ENCODE results near the gene MXD4. TPM values are rescaled to one million over a fixed set of nuclear protein-coding genes. Genes with fewer than 3 reads are reported as not detected.

Gene MXD4
- total RNA-seq, 4 donors from 2014 or later: 20.4 to 29.4 (median 27.7) TPM

DNA sequence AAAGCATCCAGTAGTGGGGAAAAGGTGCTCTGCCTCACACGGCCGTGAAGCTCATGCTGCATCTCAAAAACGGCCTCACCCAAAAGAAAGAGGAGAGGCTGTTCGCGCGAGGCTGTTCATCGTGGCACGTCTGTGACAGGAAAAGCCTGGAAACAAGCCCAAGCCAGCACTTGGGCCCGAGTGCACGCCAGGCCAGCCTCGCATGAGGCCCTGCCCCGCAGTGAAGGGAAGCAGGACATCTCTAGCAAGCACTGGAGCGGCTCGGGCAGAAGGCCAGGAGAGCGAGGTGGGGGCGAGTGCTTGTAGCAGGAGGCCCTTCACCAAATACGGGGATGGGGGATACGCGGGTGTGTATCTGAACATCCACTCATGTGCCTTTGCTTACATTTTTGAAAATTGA, 39.9 kb upstream of the MXD4 start:
- in situ Hi-C loops (cut with MboI; ENCODE audit: low sequenced_read_pairs in 4 of 4): no loop called here
- H3K27me3 ChIP-seq: no peaks in the 10 kb centered on the region
- DNase-seq: no peak

DNA sequence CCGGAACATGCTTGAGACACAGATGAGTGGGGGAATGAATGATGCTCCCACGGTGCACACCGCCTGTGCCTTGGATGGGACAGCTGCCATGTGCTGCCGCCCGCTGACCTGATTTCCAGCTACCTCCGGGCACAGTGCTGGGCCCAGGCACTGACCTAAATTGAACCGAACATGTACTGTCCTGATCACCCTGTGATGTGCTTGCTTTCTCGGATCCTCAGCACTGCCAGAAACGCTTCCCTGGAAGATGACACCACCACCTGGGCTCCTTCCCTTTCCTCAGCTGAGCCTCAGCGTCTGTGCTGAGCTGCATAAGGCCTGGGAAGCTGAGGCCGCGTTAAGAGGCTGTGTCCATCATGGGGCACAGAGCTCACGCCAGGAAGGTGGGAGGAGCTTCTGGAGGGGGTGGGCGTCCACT, 39.3 kb upstream of the MXD4 start:
- peak in 1 of 2 donors; percentile 86 for ATAC-seq
- no peak for DNase-seq
- Histone ChIP-seq H3K36me3 (no peaks in the 10 kb centered on the region), H3K27ac (no peak overlapping the region), H3K4me3 (no peak overlapping the region), H3K27me3 (no peaks in the 10 kb centered on the region), H3K9me3 (no peaks in the 10 kb centered on the region), H3K4me1 (no peaks in the 10 kb centered on the region)
- intact Hi-C loops (cut with DNase I; ENCODE audit: low total_unique reads) (no loop called here), in situ Hi-C loops (cut with MboI; ENCODE audit: low sequenced_read_pairs in 4 of 4) (no loop called here)
- no peak for TF ChIP-seq CTCF (IDR thresholded peaks at IDR 0.05 in 4 of 5, conservative IDR thresholded peaks at IDR 0.05 in 1 of 5)

More for the DNA sequence above, 39.9 kb upstream of the MXD4 start:
- no peak overlapping the region for H3K27ac ChIP-seq
- intact Hi-C loops (cut with DNase I; ENCODE audit: low total_unique reads): no loop called here
- no peak overlapping the region for H3K4me3 ChIP-seq
- no peaks in the 10 kb centered on the region for H3K36me3 ChIP-seq
- no peaks in the 10 kb centered on the region for H3K4me1 ChIP-seq
- no peaks in the 10 kb centered on the region for H3K9me3 ChIP-seq
- TF ChIP-seq POLR2A (IDR thresholded peaks at IDR 0.05): no peak
- no peak for TF ChIP-seq CTCF (IDR thresholded peaks at IDR 0.05 in 4 of 5, conservative IDR thresholded peaks at IDR 0.05 in 1 of 5)
- ATAC-seq: no peak

DNA sequence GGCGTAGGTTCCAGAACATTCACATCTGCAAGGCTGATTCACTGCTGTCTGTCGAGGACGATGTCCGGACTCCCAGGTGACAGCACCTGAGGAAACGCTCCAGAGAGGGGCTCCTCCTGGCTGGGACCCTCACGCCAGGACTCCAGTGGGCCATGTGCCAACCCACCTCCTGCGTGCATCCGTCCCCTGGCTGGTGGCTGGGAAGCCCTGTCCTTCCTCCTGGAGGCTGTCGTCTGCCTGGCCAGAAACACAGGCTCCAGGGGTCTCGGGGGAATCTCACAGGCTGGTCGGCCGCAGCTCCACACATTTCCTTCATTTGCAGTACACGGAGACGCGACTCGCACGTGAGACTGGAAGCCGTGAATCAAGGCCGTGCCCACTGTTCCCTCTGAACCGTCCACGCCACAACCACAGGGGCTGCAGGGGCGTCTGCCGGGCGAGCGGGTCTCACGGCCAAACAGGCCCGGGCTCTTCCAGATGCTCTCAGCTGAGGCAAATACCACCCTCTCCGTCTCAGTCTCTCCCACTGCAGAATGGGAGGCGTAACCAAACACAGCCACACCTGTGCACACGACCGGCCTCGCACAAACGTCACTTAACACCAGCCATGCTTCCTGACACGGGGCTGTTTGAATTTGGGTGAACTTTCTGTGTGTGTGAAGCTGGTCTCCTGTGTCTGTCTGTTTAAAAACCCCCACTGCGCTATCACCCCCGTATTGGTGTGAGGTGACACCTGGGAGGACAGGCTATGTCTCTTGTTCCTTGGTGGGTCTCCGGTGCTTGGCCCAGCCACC, 38.7 kb upstream of the MXD4 start:
- in situ Hi-C loops (cut with MboI; ENCODE audit: low sequenced_read_pairs in 4 of 4): no loop called here
- Histone ChIP-seq H3K27ac (no peak overlapping the region), H3K4me1 (no peaks in the 10 kb centered on the region), H3K4me3 (no peak overlapping the region), H3K27me3 (no peaks in the 10 kb centered on the region), H3K9me3 (no peaks in the 10 kb centered on the region), H3K36me3 (no peaks in the 10 kb centered on the region)
- TF ChIP-seq POLR2A (IDR thresholded peaks at IDR 0.05) (no peak), CTCF (IDR thresholded peaks at IDR 0.05 in 4 of 5, conservative IDR thresholded peaks at IDR 0.05 in 1 of 5) (no peak)
- no peak for ATAC-seq
- intact Hi-C loops (cut with DNase I; ENCODE audit: low total_unique reads): no loop called here
- no peak for DNase-seq

GRCh38 chr4:2299794-2300193, 37.9 kb upstream of the MXD4 start:
- ATAC-seq (no peak), DNase-seq (no peak)
- no peaks in the 10 kb centered on the region for H3K9me3 ChIP-seq
- H3K4me3 ChIP-seq: no peak overlapping the region
- intact Hi-C loops (cut with DNase I; ENCODE audit: low total_unique reads): no loop called here
- in situ Hi-C loops (cut with MboI; ENCODE audit: low sequenced_read_pairs in 4 of 4): no loop called here
- no peak overlapping the region for H3K27ac ChIP-seq
- no peak for TF ChIP-seq POLR2A (IDR thresholded peaks at IDR 0.05)
- no peak for TF ChIP-seq CTCF (IDR thresholded peaks at IDR 0.05 in 4 of 5, conservative IDR thresholded peaks at IDR 0.05 in 1 of 5)
- H3K36me3 ChIP-seq: no peaks in the 10 kb centered on the region
- no peaks in the 10 kb centered on the region for H3K27me3 ChIP-seq
- H3K4me1 ChIP-seq: no peaks in the 10 kb centered on the region
